Measurements from ENCODE around the gene PPTC7.

- TF ChIP-seq CTCF (conservative IDR thresholded peaks at IDR 0.05) (no peak), EZH2 (IDR thresholded peaks at IDR 0.05; ENCODE audit: low read depth) (no peak)
Observed at GRCh38 chr12:110533607-110534006, 49.5 kb downstream of the PPTC7 start.
